HepG2 (cell line): ENCODE measurements around the gene TBRG1. TPM values are rescaled to one million over a fixed set of nuclear protein-coding genes. Genes with fewer than 3 reads are reported as not detected.

Experiments
- ATAC-seq: fragments of 200-7000 bp; cut with Tn5 transposase; 3 replicates; pipeline ENCODE4 v1.9.1; 2020; ENCODE audit warnings: mild to moderate bottlenecking, moderate library complexity
- BruUV-seq: library from RNA; stranded (reverse); fragments of 400-500 nt; replicated peaks from 2 replicates; lab custom pipeline; 2021; lab: Mats Ljungman, UMichigan
- CTCF ChIA-PET: fragments of 300-600 bp; formaldehyde crosslinking; extraction: SDS; loops from one replicate; lab custom pipeline; 2021; ENCODE audit warnings: low total read pairs, inconsistent platforms, low intra/inter-chr PET ratio; lab: Yijun Ruan, JAX
- POLR2A ChIA-PET: fragments of 350-600 bp; sonication (Branson Sonifier 250); formaldehyde crosslinking; loops from one replicate; lab custom pipeline; 2020; ENCODE audit warnings: antibody characterized with exemption, inconsistent platforms; lab: Yijun Ruan, JAX
- DNase-seq: peaks from one replicate; pipeline ENCODE4 v3.0.0-alpha.2; 2015; ENCODE audit warnings: low spot score
- FAIRE-seq: peaks from 3 replicates; lab custom pipeline; 2011; peaks lifted over from hg19 to GRCh38; lab: Jason Lieb, UNC
- H2AFZ ChIP-seq: one replicate; pipeline ENCODE4 v1.6.1; 2011; ENCODE audit warnings: low read length, inconsistent platforms
- H3K27ac ChIP-seq: fragments of 300-600 bp; 3 replicates; pipeline ENCODE4 v1.8.0; 2011; ENCODE audit warnings: mixed run types, mild to moderate bottlenecking, mixed read lengths, low read length, inconsistent platforms; ENCODE audit not compliant: insufficient read depth; ENCODE audit errors: extremely low read length
- H3K27me3 ChIP-seq, 2 experiments: fragments of 200-600 bp in 1 of 2; 2 replicates in 1 of 2; 3 replicates in 1 of 2; pipeline versions ENCODE4 v1.6.0 to v1.8.0; 2011; ENCODE audit warnings: low read length in 2 of 2, mild to moderate bottlenecking in 2 of 2, moderate library complexity in 2 of 2, inconsistent platforms in 1 of 2; ENCODE audit not compliant: insufficient read depth in 2 of 2, control insufficient read depth in 1 of 2
- H3K36me3 ChIP-seq, 2 experiments: fragments of 200-600 bp in 1 of 2; replicated peaks in 1 of 2; 2 replicates in 1 of 2; 3 replicates in 1 of 2; pipeline versions ENCODE4 v1.5.1 to v1.8.0; 2011; ENCODE audit warnings: low read length in 2 of 2, inconsistent platforms in 1 of 2; ENCODE audit not compliant: insufficient read depth in 2 of 2, control insufficient read depth in 1 of 2
- H3K4me1 ChIP-seq: 2 replicates; pipeline ENCODE4 v1.5.1; 2012; ENCODE audit warnings: low read length, inconsistent platforms; ENCODE audit not compliant: insufficient read depth
- H3K4me2 ChIP-seq: 2 replicates; pipeline ENCODE4 v1.6.0; 2011; ENCODE audit warnings: low read depth, low read length, inconsistent platforms
- H3K4me3 ChIP-seq, 3 experiments: fragments of 200-600 bp in 1 of 3; sonication (generic), shearing (Covaris generic) in 1 of 3; replicated peaks in 1 of 3; 2 replicates each; pipeline ENCODE4 v1.5.1; 2011 to 2016; ENCODE audit warnings: low read length in 3 of 3, inconsistent platforms in 2 of 3, low read depth in 2 of 3, mild to moderate bottlenecking in 2 of 3, control low read depth in 1 of 3, mixed read lengths in 1 of 3; ENCODE audit not compliant: insufficient read depth in 1 of 3
- H3K79me2 ChIP-seq: one replicate; pipeline ENCODE4 v1.6.1; 2011; ENCODE audit warnings: low read length, inconsistent platforms; ENCODE audit not compliant: insufficient read depth
- H3K9ac ChIP-seq: 2 replicates; pipeline ENCODE4 v1.6.0; 2011; ENCODE audit warnings: mild to moderate bottlenecking, low read depth, low read length, inconsistent platforms; ENCODE audit not compliant: insufficient read depth
- H3K9me3 ChIP-seq: 2 replicates; pipeline ENCODE4 v1.5.1; 2012; ENCODE audit warnings: mild to moderate bottlenecking, low read length
- H4K20me1 ChIP-seq: 2 replicates; pipeline ENCODE4 v1.6.0; 2011; ENCODE audit warnings: inconsistent platforms, mild to moderate bottlenecking, low read length, moderate library complexity; ENCODE audit not compliant: insufficient read depth
- CEBPB ChIP-seq: IDR thresholded peaks from 2 replicates; pipeline ENCODE4 v1.6.1; 2011; ENCODE audit warnings: low read depth, low read length, improper control_type of control experiment, borderline replicate concordance
- ISL2 ChIP-seq: sonication (generic); formaldehyde crosslinking; IDR thresholded peaks from 2 replicates; pipeline ENCODE4 v1.5.0; 2020; ENCODE audit warnings: missing genetic modification reagents
- JUNB ChIP-seq: sonication (generic); formaldehyde crosslinking; IDR thresholded peaks from 2 replicates; pipeline ENCODE4 v1.8.0; 2022; ENCODE audit warnings: missing genetic modification reagents, mild to moderate bottlenecking, borderline replicate concordance
- KDM6A ChIP-seq: IDR thresholded peaks from 2 replicates; pipeline ENCODE4 v1.6.1; 2016; ENCODE audit warnings: low read depth
- MAX ChIP-seq: IDR thresholded peaks from 2 replicates; pipeline ENCODE4 v1.6.1; 2012; ENCODE audit warnings: inconsistent platforms
- MEIS1 ChIP-seq: sonication (generic); formaldehyde crosslinking; IDR thresholded peaks from 2 replicates; pipeline ENCODE4 v1.9.0; 2021; ENCODE audit warnings: mild to moderate bottlenecking, missing genetic modification reagents, moderate library complexity, borderline replicate concordance
- ZBTB3 ChIP-seq: sonication (generic); formaldehyde crosslinking; IDR thresholded peaks from 2 replicates; pipeline ENCODE4 v1.4.0; 2020; ENCODE audit warnings: low read depth, mild to moderate bottlenecking, moderate library complexity, missing genetic modification reagents, borderline replicate concordance
- ZNF451 ChIP-seq: sonication (generic); formaldehyde crosslinking; IDR thresholded peaks from 2 replicates; pipeline ENCODE4 v1.5.0; 2020; ENCODE audit warnings: mild to moderate bottlenecking, missing genetic modification reagents
- WGBS: methylation state at CpG from one replicate; pipeline ENCODE4 v1.1.6; 2017; ENCODE audit warnings: low lambda C conversion rate; 5-methylcytosine and 5-hydroxymethylcytosine counted together
- in situ Hi-C: cut with HindIII; loops from 2 replicates; pipeline ENCODE4 v1.10.0; 2017; ENCODE audit warnings: low pct_unique_long_range_greater_than_20kb; ENCODE audit not compliant: extremely low pct_ligation_motif_present
- intact Hi-C: fragments of 100-400 bp; cut with micrococcal nuclease; formaldehyde crosslinking; loops from one replicate; pipeline ENCODE4 v1.10.0; 2022; ENCODE audit not compliant: unreplicated experiment
- polyA plus RNA-seq, 8 experiments: library from polyadenylated mRNA; depleted of rRNA in 3 of 8; stranded (reverse) in 7 of 8; unstranded in 1 of 8; fragments of >200 nt; fragmentation: Illumina TruSeq in 4 of 8; extraction: Trizol in 4 of 8; gene quantifications; 2 replicates each; pipeline versions ENCODE4 v1.2.1 to v1.2.3, GENCODE V29; 2011 to 2016; ENCODE audit warnings: low read depth in 4 of 8, missing spikeins in 1 of 8, mixed read lengths in 1 of 8; ENCODE audit not compliant: insufficient read depth in 1 of 8
- total RNA-seq, 5 experiments: library from RNA; depleted of rRNA; stranded (reverse); fragments of >200 nt; fragmentation: Illumina TruSeq; extraction: Trizol; gene quantifications; 2 replicates each; pipeline ENCODE4 v1.2.3, GENCODE V29; 2016; ENCODE audit warnings: low read depth in 1 of 5

The TBRG1 gene
- total and polyA plus RNA-seq, 2 of the 13 experiments (the other 11 are each of a cell fraction or from before 2014, with no cell fraction given): 21.7 to 25.6 TPM

GRCh38 chr11:124627546-124627945 is 4.9 kb downstream of the TBRG1 start:
- in situ Hi-C loops (no loop called here), intact Hi-C loops (no loop called here)
- no peaks in the 10 kb centered on the region; a peak in 1 of 5 replicates for H3K27me3 ChIP-seq
- no peak for TF ChIP-seq ISL2 (CRISPR knock-in tag)
- TF ChIP-seq JUNB (CRISPR knock-in tag): no peak
- TF ChIP-seq MAX: no peak
- no peak for TF ChIP-seq ZBTB3 (CRISPR knock-in tag)
- no peak for TF ChIP-seq ZNF451 (CRISPR knock-in tag)
- peak; percentile 48; the same call in 1 of the 2 replicates for TF ChIP-seq CEBPB
- no peak for TF ChIP-seq MEIS1 (CRISPR knock-in tag)
- H3K36me3 ChIP-seq: peaks cover 23 to 59% of the 10 kb centered on the region in 2 experiments
- ATAC-seq (no peak), DNase-seq (no peak), FAIRE-seq (no peak)
- 97% methylated on average over 5 of the region's 5 CpGs for WGBS
- peaks cover 8% of the 10 kb centered on the region for H3K4me1 ChIP-seq
- no peak overlapping the region for H3K4me2 ChIP-seq
- H3K27ac ChIP-seq: no peak overlapping the region
- peaks cover 21% of the 10 kb centered on the region for H3K79me2 ChIP-seq
- ChIA-PET CTCF (no interaction called here), POLR2A (no interaction called here)
- BruUV-seq: no TSS peak
- no peak overlapping the region for H3K4me3 ChIP-seq
- H2AFZ ChIP-seq: no peak overlapping the region
- H3K9me3 ChIP-seq: no peaks in the 10 kb centered on the region
- no peak overlapping the region for H3K9ac ChIP-seq
- H4K20me1 ChIP-seq: peaks cover 3% of the 10 kb centered on the region; the same call in 1 of the 2 replicates

GRCh38 chr11:124629961-124630360 is 7.3 kb downstream of the TBRG1 start:
- no peak overlapping the region for H3K4me2 ChIP-seq
- ATAC-seq: no peak
- peaks cover 1% of the 10 kb centered on the region for H3K79me2 ChIP-seq
- CTCF ChIA-PET: no interaction called here
- no peak overlapping the region for H2AFZ ChIP-seq
- H4K20me1 ChIP-seq: no peaks in the 10 kb centered on the region
- TF ChIP-seq KDM6A: no peak
- H3K27ac ChIP-seq: no peak overlapping the region
- 94% methylated on average over 4 of the region's 4 CpGs for WGBS
- H3K4me3 ChIP-seq: no peak overlapping the region
- DNase-seq: no peak
- no peaks in the 10 kb centered on the region for H3K27me3 ChIP-seq
- POLR2A ChIA-PET: interaction anchor here (3.8 kb wide), 1 partner anchor 7 kb away, joined by 10 read pairs; the partner anchor contains the start of gene TBRG1
- no peaks in the 10 kb centered on the region for H3K9me3 ChIP-seq
- FAIRE-seq: no peak
- H3K36me3 ChIP-seq: peaks cover 24 to 75% of the 10 kb centered on the region in 2 experiments
- intact Hi-C loops (no loop called here), in situ Hi-C loops (no loop called here)
- no peaks in the 10 kb centered on the region for H3K4me1 ChIP-seq
- no TSS peak for BruUV-seq
- H3K9ac ChIP-seq: no peak overlapping the region
